GM21825 (cell line): Measurements from ENCODE around the gene SYT1.

Experiments used
- ATAC-seq: cut with Tn5 transposase; IDR thresholded peaks from one replicate; pipeline ENCODE4 v1.9.1; 2021; ENCODE audit warnings: mild to moderate bottlenecking, moderate library complexity; ENCODE audit not compliant: unreplicated experiment

Gene SYT1

GRCh38 chr12:79381248-79382208, 517.0 kb downstream of the SYT1 start:
- no peak for ATAC-seq

GRCh38 chr12:79384551-79384950, 520.0 kb downstream of the SYT1 start:
- no peak for ATAC-seq

GRCh38 chr12:79388011-79388410, 523.4 kb downstream of the SYT1 start:
- no peak for ATAC-seq

DNA sequence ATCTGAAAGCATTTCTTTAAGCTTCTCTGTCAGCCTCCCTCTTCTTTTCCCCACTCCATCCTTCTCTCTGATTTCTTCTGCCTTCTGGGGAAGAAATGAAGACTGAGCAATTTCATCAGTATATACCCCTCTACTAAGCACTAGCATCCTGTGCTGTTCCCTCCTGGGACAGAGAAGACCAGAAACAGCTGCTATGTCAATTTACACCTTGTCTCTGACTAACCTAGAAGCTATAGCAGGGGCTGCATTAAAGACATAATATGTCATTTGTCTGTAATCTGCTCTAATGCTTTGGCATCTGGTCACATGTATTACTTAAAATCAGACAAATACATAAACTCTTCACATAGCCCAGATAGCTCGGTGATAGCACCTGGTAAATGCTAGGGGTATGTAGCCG, 529.3 kb downstream of the SYT1 start:
- ATAC-seq: no peak

GRCh38 chr12:79397609-79398008, 533.0 kb downstream of the SYT1 start:
- no peak for ATAC-seq

DNA sequence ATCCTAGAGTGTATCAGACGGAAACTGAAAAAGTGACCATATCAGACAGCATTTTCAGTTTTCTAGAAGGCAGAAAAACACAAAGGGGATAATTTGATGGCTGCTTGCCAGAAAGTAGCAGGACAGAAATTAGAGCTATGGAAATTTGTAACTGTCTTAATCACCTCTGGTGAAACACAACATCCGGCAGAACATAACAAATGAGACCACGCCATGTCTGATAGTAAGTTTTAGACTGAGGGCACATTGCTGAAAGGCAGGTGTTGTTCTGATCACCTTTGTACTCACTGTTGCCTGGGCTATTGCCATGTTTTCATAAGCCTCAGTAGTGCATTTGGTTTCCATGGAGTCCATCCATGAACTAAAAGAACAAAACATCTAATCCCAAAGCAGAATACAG, 535.9 kb downstream of the SYT1 start:
- ATAC-seq: no peak

GRCh38 chr12:79402606-79403005, 538.0 kb downstream of the SYT1 start:
- no peak for ATAC-seq

DNA sequence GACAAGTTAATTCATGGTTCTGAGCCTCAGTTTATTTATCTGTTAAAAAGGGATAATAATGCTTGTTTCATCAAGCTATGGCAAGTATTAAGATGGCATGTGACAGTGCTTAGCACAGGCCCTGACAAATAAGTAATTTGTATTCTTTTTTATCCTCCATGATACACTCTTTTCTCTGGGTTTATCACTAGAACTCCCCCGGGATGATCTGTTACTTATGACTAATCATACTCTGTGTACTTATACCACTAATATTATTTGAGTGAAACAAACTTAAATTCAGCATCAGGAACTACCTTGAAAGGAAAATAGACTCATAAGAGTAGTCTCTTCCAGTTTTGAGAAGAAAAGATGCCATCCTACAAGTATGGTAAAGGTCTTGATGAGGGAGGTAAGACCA, 542.4 kb downstream of the SYT1 start:
- no peak for ATAC-seq

DNA sequence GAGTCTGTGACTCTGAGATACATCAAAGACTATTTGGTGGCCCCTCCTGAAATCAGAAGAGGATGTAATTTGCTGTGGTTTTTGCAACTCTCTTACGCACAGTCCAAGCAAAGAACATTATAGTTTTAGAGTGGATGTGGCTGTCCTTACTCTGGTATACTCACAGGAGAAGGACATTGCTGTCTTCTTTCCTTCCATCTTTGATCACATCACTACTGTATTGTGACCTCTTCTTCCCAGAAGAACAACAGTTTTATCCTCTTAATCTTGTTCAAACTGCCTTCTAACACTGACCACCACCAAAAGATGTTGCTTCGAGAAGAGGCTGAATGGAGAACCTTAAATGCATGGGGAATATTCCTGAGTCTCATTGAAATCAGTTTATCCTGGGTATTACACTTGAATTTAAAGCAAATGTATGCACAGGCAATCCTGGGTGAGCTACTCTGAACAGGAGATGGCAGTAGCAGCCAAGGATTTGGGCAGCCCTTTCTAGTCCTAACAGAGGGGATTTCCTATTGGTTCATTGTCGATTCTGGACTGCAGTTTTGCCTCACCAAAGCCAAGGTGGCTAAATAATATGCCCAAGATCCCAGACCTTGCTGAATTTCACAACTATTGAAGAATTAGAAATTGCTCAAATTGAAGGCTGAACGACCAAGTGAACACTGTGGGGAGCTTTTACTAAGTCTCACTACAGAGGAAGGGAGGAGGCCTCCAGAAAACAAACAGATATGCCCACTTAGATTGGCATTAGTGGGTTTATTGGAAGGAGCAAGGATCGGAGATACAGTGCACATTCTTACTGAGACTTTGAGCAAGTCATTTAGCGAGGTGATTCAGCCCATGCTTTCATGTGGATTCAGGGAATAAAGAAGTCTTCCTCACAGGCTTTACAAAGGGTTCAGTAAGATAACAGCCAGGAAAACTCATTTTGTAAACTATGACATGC, 543.4 kb downstream of the SYT1 start:
- ATAC-seq: peak; percentile 88

DNA sequence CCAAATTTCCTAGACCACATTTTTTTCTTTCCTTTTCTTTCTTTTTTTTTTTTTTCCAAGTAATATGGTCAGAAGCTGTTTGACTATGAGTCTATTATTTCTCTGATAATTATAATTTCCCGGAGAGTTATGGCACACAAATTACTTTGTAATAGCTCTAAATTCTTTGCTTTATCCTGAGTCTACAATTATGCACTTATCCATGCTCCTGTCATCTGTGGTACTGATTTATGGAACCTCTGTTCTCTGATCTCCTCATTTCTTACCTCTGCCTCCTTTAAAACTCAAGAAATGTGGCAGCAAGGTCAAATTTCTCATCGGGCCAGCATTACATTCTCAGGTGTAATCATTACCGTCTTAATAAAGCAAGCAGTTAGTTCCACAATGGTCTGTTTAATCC, 544.1 kb downstream of the SYT1 start:
- no peak for ATAC-seq

- ATAC-seq: no peak
These were observed 545.0 kb downstream of the SYT1 start for GRCh38 chr12:79409562-79409961.

DNA sequence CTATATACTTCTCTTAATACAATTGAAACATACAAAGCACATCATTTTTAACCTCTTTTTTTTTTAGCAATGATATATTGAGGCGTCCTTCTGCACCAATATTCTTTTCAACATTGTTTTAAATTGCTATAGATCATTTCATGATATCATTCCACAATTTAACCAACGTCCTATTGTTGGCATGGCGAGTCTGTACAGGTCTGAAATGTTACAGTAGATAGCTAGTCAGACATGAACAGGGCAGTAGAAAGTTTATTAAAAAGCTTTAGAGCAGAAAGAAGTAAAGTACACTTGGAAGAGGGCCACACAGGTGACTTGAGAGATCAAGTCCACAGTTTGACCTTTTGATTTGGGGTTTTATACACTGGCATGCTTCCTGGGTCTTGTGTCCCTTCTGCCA, 547.2 kb downstream of the SYT1 start:
- ATAC-seq: no peak

GRCh38 chr12:79413796-79414195, 549.2 kb downstream of the SYT1 start:
- no peak for ATAC-seq

GRCh38 chr12:79414252-79414651, 549.7 kb downstream of the SYT1 start:
- ATAC-seq: no peak

GRCh38 chr12:79415321-79415720, 550.7 kb downstream of the SYT1 start:
- ATAC-seq: no peak

DNA sequence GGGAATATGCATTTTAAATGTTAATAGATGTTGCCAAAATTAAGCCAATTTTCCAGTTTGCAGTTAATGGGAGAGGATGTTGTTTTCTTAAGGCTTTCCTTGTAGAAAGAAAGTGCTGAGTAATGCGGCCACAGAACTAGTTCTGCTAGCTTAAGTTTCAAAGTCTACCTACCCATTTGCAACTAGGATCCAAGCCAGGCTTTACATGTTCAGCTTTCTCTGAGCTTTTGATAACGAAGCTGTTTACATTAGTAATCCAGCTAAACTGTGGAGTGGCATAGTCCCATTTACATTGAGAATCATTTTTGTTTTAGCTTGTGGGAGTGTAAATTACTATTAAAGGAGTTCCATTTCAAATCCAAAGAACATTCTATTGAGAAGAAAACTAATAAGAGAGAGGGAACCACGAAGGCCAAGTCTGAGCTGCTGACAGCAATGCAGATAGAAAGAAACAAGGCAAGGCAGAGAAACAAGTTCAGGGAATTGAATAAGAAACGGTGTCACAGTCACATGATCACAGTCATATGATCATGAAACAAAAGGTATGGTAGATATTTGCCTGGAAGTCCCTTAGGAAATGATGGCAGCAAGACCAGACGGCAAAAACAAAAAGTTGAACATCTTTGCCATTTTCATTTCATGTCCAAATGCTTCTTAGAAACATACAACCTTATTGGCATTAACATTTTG, 551.3 kb downstream of the SYT1 start:
- ATAC-seq: no peak

- ATAC-seq: no peak
These were observed 555.6 kb downstream of the SYT1 start for GRCh38 chr12:79420146-79420618.

DNA sequence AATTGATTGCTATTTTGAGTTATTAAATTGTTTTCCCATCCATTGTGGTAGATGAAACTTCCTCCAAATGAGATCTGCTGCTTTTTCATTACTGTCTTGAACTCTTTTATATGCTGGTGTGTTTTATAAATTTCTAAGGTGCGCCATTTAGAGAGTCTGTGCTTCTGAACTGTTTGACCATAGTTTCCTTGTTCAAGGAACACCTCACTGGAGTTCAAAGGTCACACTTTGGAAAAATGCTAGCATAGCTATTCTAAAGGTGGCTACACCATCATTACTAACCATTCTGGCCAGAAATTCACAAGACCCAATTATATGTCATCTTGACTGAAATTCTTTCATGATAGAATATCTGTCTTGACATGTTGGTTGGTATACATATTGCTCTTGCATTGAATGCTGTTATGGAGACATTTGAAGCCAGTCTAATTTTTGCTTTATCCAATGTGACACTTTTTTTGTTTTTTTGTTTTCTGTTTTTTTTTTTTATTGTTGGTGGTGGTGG, 556.7 kb downstream of the SYT1 start:
- no peak for ATAC-seq

GRCh38 chr12:79422060-79422812, 557.7 kb downstream of the SYT1 start:
- ATAC-seq: no peak

GRCh38 chr12:79423560-79423959, 559.0 kb downstream of the SYT1 start:
- no peak for ATAC-seq
